Epithelial cell of esophagus (primary cell): ENCODE results near the gene PLEKHG5.
"Not testable (repeated sequence)": the region's sequence is repeated elsewhere in the genome, so short reads cannot be mapped to it uniquely, and the experiment has no call there.

ENCODE experiments used
- DNase-seq: peaks from one replicate; pipeline ENCODE4 v3.0.0; 2010; ENCODE audit warnings: low read depth
- H3K4me3 ChIP-seq: 2 replicates; pipeline ENCODE4 v1.5.1; 2011; ENCODE audit warnings: mild to moderate bottlenecking, low read length, control low read depth
- TF ChIP-seq, protein P1 (sequence below): IDR thresholded peaks from 2 replicates; pipeline ENCODE4 v1.5.1; 2011; ENCODE audit warnings: low read depth, mild to moderate bottlenecking, low read length, control low read depth, inconsistent platforms; ENCODE audit not compliant: insufficient read depth; ENCODE audit errors: missing control alignments

The PLEKHG5 gene

DNA sequence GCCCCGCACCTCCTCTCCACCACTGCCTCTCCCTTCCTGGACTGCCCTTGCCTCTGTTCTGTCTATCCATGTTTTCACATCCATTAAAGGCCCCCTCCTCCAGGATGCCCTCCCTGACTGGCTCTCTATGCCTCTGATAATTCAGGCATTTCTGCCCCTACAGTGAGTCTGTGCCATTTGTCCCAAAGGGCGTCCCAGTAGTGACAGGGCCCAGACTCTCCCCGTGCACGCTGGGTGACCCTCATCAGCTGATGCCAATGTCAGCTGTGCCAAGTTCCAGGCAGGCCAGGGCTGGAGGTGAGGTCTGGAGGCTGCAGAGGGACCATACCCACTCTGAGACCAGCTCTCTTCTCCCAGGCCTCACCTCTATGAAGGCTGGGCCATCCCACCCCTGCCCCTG lies 3.2 kb upstream of the PLEKHG5 start:
- DNase-seq, result no peak
- no peak overlapping the region for H3K4me3 ChIP-seq
- TF ChIP-seq, protein P1, sequence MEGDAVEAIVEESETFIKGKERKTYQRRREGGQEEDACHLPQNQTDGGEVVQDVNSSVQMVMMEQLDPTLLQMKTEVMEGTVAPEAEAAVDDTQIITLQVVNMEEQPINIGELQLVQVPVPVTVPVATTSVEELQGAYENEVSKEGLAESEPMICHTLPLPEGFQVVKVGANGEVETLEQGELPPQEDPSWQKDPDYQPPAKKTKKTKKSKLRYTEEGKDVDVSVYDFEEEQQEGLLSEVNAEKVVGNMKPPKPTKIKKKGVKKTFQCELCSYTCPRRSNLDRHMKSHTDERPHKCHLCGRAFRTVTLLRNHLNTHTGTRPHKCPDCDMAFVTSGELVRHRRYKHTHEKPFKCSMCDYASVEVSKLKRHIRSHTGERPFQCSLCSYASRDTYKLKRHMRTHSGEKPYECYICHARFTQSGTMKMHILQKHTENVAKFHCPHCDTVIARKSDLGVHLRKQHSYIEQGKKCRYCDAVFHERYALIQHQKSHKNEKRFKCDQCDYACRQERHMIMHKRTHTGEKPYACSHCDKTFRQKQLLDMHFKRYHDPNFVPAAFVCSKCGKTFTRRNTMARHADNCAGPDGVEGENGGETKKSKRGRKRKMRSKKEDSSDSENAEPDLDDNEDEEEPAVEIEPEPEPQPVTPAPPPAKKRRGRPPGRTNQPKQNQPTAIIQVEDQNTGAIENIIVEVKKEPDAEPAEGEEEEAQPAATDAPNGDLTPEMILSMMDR, result no peak

GRCh38 chr1:6493834-6494223 lies 2.4 kb upstream of the PLEKHG5 start:
- not testable (repeated sequence) for DNase-seq

DNA sequence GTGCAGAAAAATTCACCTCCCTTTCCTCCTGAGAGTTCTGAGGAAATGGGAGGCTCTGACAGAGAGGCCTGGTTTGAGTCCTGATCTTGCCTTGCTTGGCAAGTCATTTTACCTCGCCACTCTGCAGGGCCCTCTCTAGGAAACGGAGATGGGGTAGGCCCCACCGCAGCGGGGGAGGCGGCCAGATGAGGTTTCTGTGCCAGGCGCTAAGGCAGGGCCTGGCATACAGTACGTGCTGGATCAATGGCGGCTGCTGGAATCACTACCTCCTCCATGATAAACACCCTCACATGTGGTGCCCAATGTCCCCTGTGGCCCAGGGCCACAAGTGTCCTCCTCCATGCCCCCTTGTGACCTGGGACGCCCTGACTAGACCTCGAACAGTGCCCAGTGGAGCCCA lies 499 bp upstream of the PLEKHG5 start:
- TF ChIP-seq, protein P1, result no peak
- H3K4me3 ChIP-seq, result peak overlapping the region; percentile 99
- no peak for DNase-seq

More at GRCh38 chr1:6493834-6494223, 2.4 kb upstream of the PLEKHG5 start:
- not testable (repeated sequence) for H3K4me3 ChIP-seq

- TF ChIP-seq, protein P1, result no peak
Measured at GRCh38 chr1:6491081-6491449, 402 bp downstream of the PLEKHG5 start.

DNA sequence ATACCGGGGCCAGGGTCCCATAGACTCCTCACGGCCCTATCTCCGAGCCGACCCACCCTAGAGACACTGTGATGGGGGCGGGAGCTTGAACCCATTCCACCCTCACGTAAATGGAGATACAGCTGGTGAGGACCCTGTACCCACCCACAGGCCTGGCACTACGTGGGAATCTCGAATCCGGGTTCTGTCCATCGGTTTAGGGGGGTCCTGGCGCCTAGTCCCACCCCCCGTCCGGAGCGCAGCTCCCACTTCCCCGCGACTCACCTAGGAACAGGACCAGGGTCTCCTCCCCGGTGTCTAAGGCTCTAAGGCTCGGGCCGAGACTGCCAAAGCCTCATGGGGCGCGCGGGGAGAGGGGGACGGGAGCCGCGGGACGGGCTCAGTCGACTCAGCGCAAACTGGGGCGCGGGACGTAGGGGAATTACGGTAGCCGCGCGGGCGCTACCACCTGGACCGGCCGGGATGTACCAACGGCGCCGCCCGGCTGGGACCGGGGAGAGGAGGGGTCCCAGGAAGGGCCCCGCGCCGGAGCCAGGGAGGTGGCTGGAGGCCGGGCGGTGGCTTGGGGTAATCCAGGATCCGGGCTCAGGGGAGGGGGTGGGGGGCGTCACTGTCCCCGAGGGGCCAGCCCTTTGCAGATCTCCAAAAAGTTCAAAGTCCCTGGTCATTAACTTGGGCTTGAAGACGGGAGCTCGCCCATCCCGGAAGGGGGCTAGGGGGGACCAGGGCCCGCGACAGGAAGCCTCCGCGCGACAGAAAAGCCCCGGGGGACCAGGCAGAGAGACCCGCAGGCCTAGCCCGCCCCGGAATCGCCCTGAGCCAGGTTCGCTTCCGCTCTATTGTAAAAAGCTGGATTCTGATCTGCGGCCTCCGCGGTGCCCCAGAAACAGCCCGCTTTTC lies 1.0 kb downstream of the PLEKHG5 start:
- H3K4me3 ChIP-seq, result peak overlapping the region; percentile 99
- TF ChIP-seq, protein P1, result no peak
- peak; percentile 89 for DNase-seq

More at GRCh38 chr1:6491081-6491449, 402 bp downstream of the PLEKHG5 start:
- peak overlapping the region; percentile 99 for H3K4me3 ChIP-seq
- no peak for DNase-seq

GRCh38 chr1:6489799-6490180 lies 1.7 kb downstream of the PLEKHG5 start:
- DNase-seq, result peak; percentile 88
- peak overlapping the region; percentile 99 for H3K4me3 ChIP-seq
- TF ChIP-seq, protein P1, result peak; percentile 82

DNA sequence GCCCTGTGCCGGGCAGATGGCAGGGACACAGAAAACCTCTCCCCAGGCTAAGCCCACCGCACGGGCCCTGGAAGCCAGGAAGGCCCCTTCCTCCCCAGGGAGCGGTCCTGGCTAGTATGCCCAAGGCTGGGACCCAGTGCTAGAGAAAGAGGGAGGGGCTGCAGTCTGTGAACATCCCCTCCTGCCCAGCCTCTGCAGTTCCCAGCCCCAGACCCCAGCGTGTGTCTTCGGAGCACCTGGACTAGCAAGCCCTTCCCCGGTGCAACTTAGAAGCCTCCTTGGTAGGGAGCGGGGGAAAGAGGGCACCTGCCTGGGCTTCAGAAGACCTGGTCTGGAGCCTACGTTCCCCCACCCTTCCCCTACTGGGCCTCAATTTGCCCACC lies 2.1 kb downstream of the PLEKHG5 start:
- TF ChIP-seq, protein P1, result no peak
- H3K4me3 ChIP-seq, result peak overlapping the region; percentile 99
- peak; percentile 62 for DNase-seq
